Heart right ventricle (tissue), 16 donors: ENCODE data around the gene PLPP7. TPM values are rescaled to one million over a fixed set of nuclear protein-coding genes. Genes with fewer than 3 reads are reported as not detected.

Source experiments
- ATAC-seq, 8 donors: fragments of 200-7000 bp; cut with Tn5 transposase; one replicate each; pipeline ENCODE4 v1.9.1; 2020; ENCODE audit warnings: mild to moderate bottlenecking in 8 of 8, moderate library complexity in 8 of 8, moderate number of reproducible peaks in 1 of 8
- DNase-seq, 2 donors: peaks; one replicate each; pipeline ENCODE4 v3.0.0-alpha.2; 2020
- H3K27ac ChIP-seq, 10 donors: fragments of 200-600 bp; sonication (generic) in 2 of 10; one replicate each; pipeline versions ENCODE4 v1.5.0 to v1.8.0; 2020 to 2022; ENCODE audit warnings: mild to moderate bottlenecking in 3 of 10
- H3K27me3 ChIP-seq, 7 donors: fragments of 200-600 bp; one replicate each; pipeline ENCODE4 v1.8.0; 2021 to 2022; ENCODE audit warnings: mild to moderate bottlenecking in 2 of 7
- H3K36me3 ChIP-seq, 9 donors: fragments of 200-600 bp; sonication (generic) in 1 of 9; one replicate each; pipeline versions ENCODE4 v1.5.0 to v1.8.0; 2020 to 2022; ENCODE audit warnings: mild to moderate bottlenecking in 2 of 9
- H3K4me1 ChIP-seq, 9 donors: fragments of 200-600 bp; sonication (generic) in 1 of 9; one replicate each; pipeline versions ENCODE4 v1.5.0 to v1.8.0; 2020 to 2022; ENCODE audit warnings: mild to moderate bottlenecking in 4 of 9
- H3K4me3 ChIP-seq, 10 donors: fragments of 200-600 bp; sonication (generic) in 2 of 10; one replicate each; pipeline versions ENCODE4 v1.5.0 to v1.8.0; 2020 to 2022; ENCODE audit warnings: mild to moderate bottlenecking in 7 of 10, moderate library complexity in 2 of 10
- H3K9me3 ChIP-seq, 11 donors: fragments of 200-600 bp in 10 of 11; sonication (generic) in 2 of 11; one replicate each; pipeline versions ENCODE4 v1.5.0 to v1.8.0; 2013 to 2022; ENCODE audit warnings: mild to moderate bottlenecking in 2 of 11, control low read depth in 1 of 11, moderate library complexity in 1 of 11
- CTCF ChIP-seq, 9 donors: fragments of 200-600 bp; sonication (generic) in 2 of 9; IDR thresholded peaks; one replicate each; pipeline versions ENCODE4 v1.5.0 to v1.8.0; 2021 to 2022; ENCODE audit warnings: antibody characterized with exemption in 9 of 9, mild to moderate bottlenecking in 5 of 9, moderate library complexity in 1 of 9
- WGBS, 2 donors: extraction: QIAGEN DNeasy Blood & Tissue Kit; methylation state at CpG; one replicate each; pipeline ENCODE4 v1.1.7; 2013; ENCODE audit warnings: inconsistent platforms in 1 of 2; 5-methylcytosine and 5-hydroxymethylcytosine counted together
- intact Hi-C, 10 donors: fragments of 100-400 bp; cut with DNase I; formaldehyde crosslinking; loops; one replicate each; pipeline versions ENCODE4 v1.11.1 to v1.14.2; 2022
- polyA plus RNA-seq, 2 donors: library from polyadenylated mRNA; stranded (reverse); fragments of 200-250 nt; gene quantifications; one replicate each; pipeline ENCODE4 v1.2.3, GENCODE V29; 2013
- total RNA-seq, 10 donors: library from RNA; stranded (reverse); fragmentation: NEBNext Ultra II Directional in 3 of 10; extraction: Animal tissue kit (Norgen Biotek cat#: 25700) in 3 of 10; gene quantifications; one replicate each; pipeline versions ENCODE4 v1.2.1 to v1.2.4, GENCODE V29; 2021 to 2023
- donor health status: Arrhythmogenic right ventricular cardiomyopathy.
- donor health status: ischemic (EF 13 %, LVEDD 7.1; RV severe dilation, severe dysfunction).
- donor health status: healthy with polysubstance abuse.
- donor health status: DM: no; HTN: yes; CAD: no.
- donor health status: DM: no; HTN: no; CAD: no.
- donor health status: ischemic (EF 25% LVEDD 6.9; RV normal size, moderate dysfunction).
- donor health status: ischemic (EF 25% LVEDD 5.7; RV mildly dilated, moderate dysfunction).
- donor health status: healthy.
- donor health status: DM: yes; HTN: yes; CAD: no.
- donor health status: Ischemic cardiomyopathy.
- donor health status: ischemic (EF 35%, LVEDD 5.7; RV mildly dilated, moderate dysfunction).
- donor health status: nonischemic (EF 11% LVEDD 7.7; RV severe dilation, severe dysfunction).
- donor health status: DM: yes; HTN: yes; CAD: no.
- donor health status: PGD.
- donor health status: ischemic (EF 29% LVEDD 5.4; RV normal size, mild dysfunction).
- donor health status: nonischemic (EF 23%, LVEDD 6.1; RV moderate dilation, normal function).

The PLPP7 gene
- total and polyA plus RNA-seq, 12 donors = 42.6 to 140 (median 102) TPM

GRCh38 chr9:131276891-131277286 lies 12.6 kb upstream of the PLPP7 start:
- intact Hi-C loops = loop anchor here in 7 of 10 donors (2.0 to 10.0 kb wide), 8 partner anchors 40 to 100 kb away; no protein-coding TSS in a partner anchor
- peak overlapping the region; percentile 59 to 92 (median 84) for H3K4me3 ChIP-seq
- no peaks in the 10 kb centered on the region for H3K9me3 ChIP-seq
- no peaks in the 10 kb centered on the region for H3K36me3 ChIP-seq
- WGBS, 2 donors = 0 to 1% methylated on average over 58 to 60 of the region's 60 CpGs
- peaks cover 21 to 56% (median 37%) of the 10 kb centered on the region in 9 donors for H3K4me1 ChIP-seq
- no peak for TF ChIP-seq CTCF (IDR thresholded peaks at IDR 0.05)
- ATAC-seq (peak in 2 of 8 donors; percentile 2 to 14), DNase-seq (peak in 1 of 2 donors; percentile 61)
- peaks cover 0 to 18% (median 8%) of the 10 kb centered on the region in 7 donors for H3K27me3 ChIP-seq
- H3K27ac ChIP-seq = peak overlapping the region; percentile 89 to 99 (median 98)

GRCh38 chr9:131277287-131277909 lies 12.1 kb upstream of the PLPP7 start:
- H3K36me3 ChIP-seq = no peaks in the 10 kb centered on the region
- ATAC-seq (peak in 1 of 8 donors; percentile 1), DNase-seq (no peak)
- peak overlapping the region; percentile 59 to 92 (median 84) for H3K4me3 ChIP-seq
- H3K27ac ChIP-seq = peak overlapping the region; percentile 89 to 99 (median 98)
- peak in 5 of 9 donors; percentile 8 to 40 (median 19) for TF ChIP-seq CTCF (IDR thresholded peaks at IDR 0.05)
- H3K27me3 ChIP-seq = peaks cover 0 to 23% (median 13%) of the 10 kb centered on the region in 7 donors
- no peaks in the 10 kb centered on the region for H3K9me3 ChIP-seq
- 1% methylated on average over 65 to 78 of the region's 78 CpGs for WGBS, 2 donors
- peaks cover 17 to 52% (median 35%) of the 10 kb centered on the region in 9 donors for H3K4me1 ChIP-seq
- intact Hi-C loops = loop anchor here in 7 of 10 donors (2.0 to 10.0 kb wide), 8 partner anchors 40 to 100 kb away; no protein-coding TSS in a partner anchor

- WGBS, 2 donors = 8 to 19% methylated on average over 22 to 59 of the region's 59 CpGs
- peak overlapping the region; percentile 89 to 99 (median 98) for H3K27ac ChIP-seq
- DNase-seq (peak; percentile 87 to 92), ATAC-seq (peak; percentile 40 to 70 (median 60))
- TF ChIP-seq CTCF (IDR thresholded peaks at IDR 0.05) = no peak
- peaks cover 14 to 52% (median 33%) of the 10 kb centered on the region in 9 donors for H3K4me1 ChIP-seq
- peak overlapping the region; percentile 59 to 92 (median 84) for H3K4me3 ChIP-seq
- intact Hi-C loops = loop anchor here in 7 of 10 donors (2.0 to 10.0 kb wide), 8 partner anchors 41 to 101 kb away; no protein-coding TSS in a partner anchor
- H3K9me3 ChIP-seq = no peaks in the 10 kb centered on the region
- peaks cover 0 to 30% (median 14%) of the 10 kb centered on the region in 7 donors for H3K27me3 ChIP-seq
- H3K36me3 ChIP-seq = no peaks in the 10 kb centered on the region
Measured at GRCh38 chr9:131277910-131278701, 11.4 kb upstream of the PLPP7 start.

- H3K36me3 ChIP-seq = no peaks in the 10 kb centered on the region
- H3K27me3 ChIP-seq = peaks cover 0 to 35% (median 14%) of the 10 kb centered on the region in 7 donors
- H3K9me3 ChIP-seq = no peaks in the 10 kb centered on the region
- peak overlapping the region in 2 of 10 donors; percentile 85 to 86 for H3K4me3 ChIP-seq
- no peak for TF ChIP-seq CTCF (IDR thresholded peaks at IDR 0.05)
- intact Hi-C loops = loop anchor here in 6 of 10 donors (5.0 to 10.0 kb wide), 6 partner anchors 41 to 101 kb away; no protein-coding TSS in a partner anchor
- H3K27ac ChIP-seq = peak overlapping the region; percentile 38 to 99 (median 95)
- ATAC-seq (peak in 1 of 8 donors; percentile 0), DNase-seq (no peak)
- H3K4me1 ChIP-seq = peaks cover 14 to 51% (median 31%) of the 10 kb centered on the region in 9 donors
- WGBS, 2 donors = 35 to 51% methylated on average over 10 of the region's 10 CpGs
Measured at GRCh38 chr9:131278702-131279111, 10.8 kb upstream of the PLPP7 start.
